GM21723 (cell line): ENCODE measurements around the gene LRRC1.

Experiments
- ATAC-seq: cut with Tn5 transposase; IDR thresholded peaks from one replicate; pipeline ENCODE4 v1.9.1; 2021; ENCODE audit warnings: mild to moderate bottlenecking, moderate library complexity; ENCODE audit not compliant: unreplicated experiment

The LRRC1 gene

GRCh38 chr6:53877151-53877550 is 82.3 kb downstream of the LRRC1 start:
- no peak for ATAC-seq

DNA sequence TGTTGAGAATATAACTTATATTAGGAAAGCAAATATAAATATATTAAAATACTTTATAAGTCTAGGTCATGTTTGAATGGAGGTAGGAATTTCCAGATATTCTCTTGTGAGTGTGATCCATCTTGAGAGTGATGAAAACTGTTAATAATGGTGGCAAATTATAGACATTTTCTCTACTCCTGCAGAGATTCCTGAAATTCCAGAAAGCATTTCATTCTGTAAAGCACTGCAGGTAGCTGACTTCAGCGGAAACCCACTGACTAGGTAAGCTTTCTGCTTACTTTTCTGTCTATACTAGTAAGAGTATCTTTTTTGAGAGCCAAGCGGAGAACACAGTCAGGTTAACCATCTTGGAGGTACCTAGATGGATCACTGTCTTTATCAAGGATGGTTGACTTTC is 84.0 kb downstream of the LRRC1 start:
- no peak for ATAC-seq

DNA sequence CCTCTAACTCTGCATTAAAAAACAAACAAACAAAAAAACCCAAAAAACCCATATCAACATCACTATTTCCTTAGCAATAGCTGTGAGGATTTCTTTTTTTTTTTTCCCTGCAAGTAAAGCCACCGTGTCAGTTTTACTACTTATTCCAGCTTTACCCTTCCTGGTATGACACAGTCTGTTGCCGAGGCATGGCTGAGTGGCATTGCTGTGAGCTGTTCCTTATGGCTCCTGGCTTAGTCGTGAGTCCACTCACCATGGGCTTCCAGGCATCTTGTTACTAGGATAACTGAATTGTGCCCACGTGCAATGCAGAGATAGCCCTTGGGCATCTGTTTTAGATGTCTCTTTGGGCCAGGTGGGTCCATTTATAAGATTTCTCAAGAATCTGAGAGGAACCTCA is 84.8 kb downstream of the LRRC1 start:
- no peak for ATAC-seq

GRCh38 chr6:53887316-53887715 is 92.5 kb downstream of the LRRC1 start:
- ATAC-seq: no peak

DNA sequence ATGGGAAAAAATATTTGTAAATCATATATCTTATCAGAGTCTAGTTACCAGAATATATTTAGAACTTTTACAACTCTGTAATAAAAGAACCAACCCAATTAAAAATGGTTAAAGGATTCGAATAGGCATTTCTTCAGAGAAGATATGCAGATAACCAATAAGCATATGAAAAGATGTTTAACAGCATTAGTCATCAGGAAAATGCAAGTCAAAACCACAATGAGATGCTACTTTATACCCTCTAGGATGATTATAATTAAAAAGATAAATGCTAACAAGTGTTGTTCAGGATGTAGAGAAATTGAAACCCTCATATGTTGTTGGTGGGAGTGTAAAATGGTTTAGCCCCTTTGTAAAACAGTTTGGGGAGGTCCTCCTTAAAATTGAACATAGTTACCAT is 94.1 kb downstream of the LRRC1 start:
- no peak for ATAC-seq

GRCh38 chr6:53889365-53889764 is 94.6 kb downstream of the LRRC1 start:
- ATAC-seq: no peak

GRCh38 chr6:53892707-53893106 is 97.9 kb downstream of the LRRC1 start:
- peak; percentile 43 for ATAC-seq

DNA sequence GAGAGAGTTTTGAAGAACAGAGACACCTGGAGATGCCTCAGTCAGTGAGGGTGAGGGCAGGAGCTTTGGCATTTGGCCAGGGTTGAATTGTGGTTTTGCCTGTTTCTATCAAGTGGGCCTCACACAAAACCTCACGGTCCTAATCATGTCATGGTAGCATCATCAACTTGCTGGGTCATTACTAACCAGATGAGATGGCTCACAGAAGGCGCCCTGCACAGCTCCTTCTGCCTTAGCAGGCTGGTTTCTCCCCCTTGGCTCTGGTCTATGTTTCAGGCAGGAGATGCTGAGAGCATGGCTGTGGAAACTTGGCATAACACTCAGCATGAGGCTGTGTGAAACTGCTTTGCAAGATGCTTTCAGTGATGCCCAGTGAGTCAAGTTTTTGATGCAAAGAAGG is 99.3 kb downstream of the LRRC1 start:
- ATAC-seq: peak; percentile 62

- no peak for ATAC-seq
These were observed 101.4 kb downstream of the LRRC1 start for GRCh38 chr6:53896196-53896595.

GRCh38 chr6:53898026-53898795 is 103.4 kb downstream of the LRRC1 start:
- ATAC-seq: no peak

DNA sequence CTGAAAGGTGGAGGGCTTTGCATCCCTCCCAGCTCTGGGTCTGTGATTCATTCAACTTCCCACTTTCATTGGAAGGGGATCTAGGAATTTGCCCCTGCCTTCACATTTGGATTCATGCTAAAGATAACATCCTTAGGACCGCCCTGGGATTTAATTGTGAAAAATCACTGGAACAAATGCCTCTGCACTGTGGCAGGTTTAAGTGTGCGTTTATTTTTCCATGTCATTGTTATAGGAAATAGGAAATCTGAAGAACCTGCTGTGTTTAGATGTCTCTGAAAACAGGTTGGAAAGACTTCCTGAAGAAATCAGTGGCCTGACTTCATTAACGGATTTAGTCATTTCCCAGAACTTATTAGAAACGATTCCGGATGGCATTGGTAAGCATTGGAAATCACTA is 104.7 kb downstream of the LRRC1 start:
- ATAC-seq: no peak

DNA sequence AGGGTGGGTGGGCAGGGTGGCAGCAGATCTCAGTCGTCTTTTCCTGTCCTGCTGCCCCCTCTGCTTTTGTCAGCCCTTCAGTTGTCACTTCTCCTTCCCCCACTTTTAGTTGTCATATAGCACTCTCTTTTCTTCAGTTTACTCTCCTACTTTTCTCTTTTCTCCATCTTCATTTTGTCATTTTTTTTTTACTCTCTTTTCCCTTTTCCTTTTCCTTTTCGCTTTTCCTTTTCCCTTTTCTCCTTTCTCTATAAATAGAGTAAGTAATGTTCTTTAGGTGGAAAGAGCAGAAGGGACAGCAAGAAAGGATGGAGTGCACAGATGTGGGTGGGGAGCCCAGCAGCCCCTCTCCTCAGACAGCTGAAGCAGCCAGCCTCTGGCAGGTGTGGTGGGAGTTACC is 108.6 kb downstream of the LRRC1 start:
- no peak for ATAC-seq

DNA sequence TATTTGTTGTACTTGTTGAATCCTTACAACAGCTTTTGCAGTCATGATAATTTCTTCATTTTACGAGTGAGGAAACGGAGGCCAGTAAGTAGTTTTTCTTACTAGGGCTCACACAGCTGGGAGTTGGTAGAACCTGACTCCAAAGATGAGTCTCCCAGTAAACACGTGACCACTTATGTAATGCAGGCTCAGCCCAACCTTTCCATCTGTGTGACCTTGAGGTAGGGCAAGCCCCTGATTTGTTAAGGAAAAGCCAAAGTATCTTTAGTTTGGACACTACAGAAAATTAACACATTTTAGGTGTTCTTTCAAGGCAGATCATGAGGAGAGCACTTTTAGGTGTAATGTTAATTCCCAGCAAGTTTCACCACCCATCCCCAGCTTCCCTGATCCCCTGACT is 111.3 kb downstream of the LRRC1 start:
- ATAC-seq: no peak

- no peak for ATAC-seq
These were observed 112.0 kb downstream of the LRRC1 start for GRCh38 chr6:53906842-53907241.

DNA sequence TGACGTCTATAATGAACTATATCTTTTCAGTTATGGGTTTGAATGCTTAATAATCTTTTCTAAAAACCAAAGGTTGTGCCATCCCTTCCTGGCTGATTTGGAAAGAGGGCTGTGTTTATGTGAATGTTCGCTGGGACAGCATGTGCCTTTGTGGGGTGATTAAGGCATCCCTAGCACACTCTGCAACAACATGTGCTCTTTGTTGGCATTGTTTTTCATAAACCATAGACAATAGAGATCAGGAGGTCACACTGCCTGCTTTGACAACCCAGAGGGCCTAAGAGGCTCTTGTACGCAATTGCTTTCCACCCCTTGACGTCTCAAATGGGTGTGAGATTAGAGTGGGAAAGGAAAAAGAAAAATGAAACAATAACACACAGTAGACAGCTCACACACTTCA is 116.0 kb downstream of the LRRC1 start:
- no peak for ATAC-seq

GRCh38 chr6:53912661-53913060 is 117.9 kb downstream of the LRRC1 start:
- ATAC-seq: no peak

DNA sequence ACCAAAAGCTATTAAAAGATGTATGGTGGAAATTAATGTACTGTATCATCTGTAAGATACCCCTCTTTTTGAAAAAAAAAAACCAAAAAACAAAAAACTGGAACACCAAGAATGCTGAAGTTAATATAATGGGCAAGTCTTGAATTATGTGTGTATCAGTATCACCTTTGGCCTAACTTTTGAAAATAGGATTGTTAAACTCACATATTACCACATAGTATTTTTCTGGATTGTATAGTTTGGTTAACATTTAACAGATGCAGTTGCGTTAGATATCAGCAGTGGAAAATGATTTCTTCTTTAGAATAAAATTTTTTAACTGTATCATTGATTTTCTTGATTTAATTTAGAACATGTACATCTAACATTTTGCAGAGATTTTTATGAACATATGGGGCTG is 118.5 kb downstream of the LRRC1 start:
- ATAC-seq: no peak

- ATAC-seq: no peak
These were observed 120.4 kb downstream of the LRRC1 start for GRCh38 chr6:53915026-53915691.

- no peak for ATAC-seq
These were observed 122.1 kb downstream of the LRRC1 start for GRCh38 chr6:53916804-53917463.

GRCh38 chr6:53917464-53917842 is 122.6 kb downstream of the LRRC1 start:
- ATAC-seq: peak; percentile 57

- ATAC-seq: no peak
These were observed 124.2 kb downstream of the LRRC1 start for GRCh38 chr6:53918854-53919510.
